GM12892 (cell line): Measurements from ENCODE around the gene NUBP2.
A peak's percentile ranks its signal among the peaks of the same experiment; 100 is the strongest.

Experiments
- DNase-seq: peaks from one replicate; pipeline ENCODE4 v3.0.0; 2011; ENCODE audit not compliant: insufficient read length
- FAIRE-seq: peaks from 2 replicates; lab custom pipeline; 2011; peaks lifted over from hg19 to GRCh38; lab: Jason Lieb, UNC
- POLR2A ChIP-seq: IDR thresholded peaks from 2 replicates; pipeline ENCODE4 v1.6.1; 2011; ENCODE audit warnings: low read depth, low read length, control low read depth
- POLR2AphosphoS5 ChIP-seq: IDR thresholded peaks from 2 replicates; pipeline ENCODE4 v1.6.1; 2011; ENCODE audit warnings: low read depth, low read length, control low read depth
- TAF1 ChIP-seq: IDR thresholded peaks from 2 replicates; pipeline ENCODE4 v1.6.1; 2011; ENCODE audit warnings: low read depth, mild to moderate bottlenecking, control low read depth, low read length, borderline replicate concordance

The NUBP2 gene

DNA sequence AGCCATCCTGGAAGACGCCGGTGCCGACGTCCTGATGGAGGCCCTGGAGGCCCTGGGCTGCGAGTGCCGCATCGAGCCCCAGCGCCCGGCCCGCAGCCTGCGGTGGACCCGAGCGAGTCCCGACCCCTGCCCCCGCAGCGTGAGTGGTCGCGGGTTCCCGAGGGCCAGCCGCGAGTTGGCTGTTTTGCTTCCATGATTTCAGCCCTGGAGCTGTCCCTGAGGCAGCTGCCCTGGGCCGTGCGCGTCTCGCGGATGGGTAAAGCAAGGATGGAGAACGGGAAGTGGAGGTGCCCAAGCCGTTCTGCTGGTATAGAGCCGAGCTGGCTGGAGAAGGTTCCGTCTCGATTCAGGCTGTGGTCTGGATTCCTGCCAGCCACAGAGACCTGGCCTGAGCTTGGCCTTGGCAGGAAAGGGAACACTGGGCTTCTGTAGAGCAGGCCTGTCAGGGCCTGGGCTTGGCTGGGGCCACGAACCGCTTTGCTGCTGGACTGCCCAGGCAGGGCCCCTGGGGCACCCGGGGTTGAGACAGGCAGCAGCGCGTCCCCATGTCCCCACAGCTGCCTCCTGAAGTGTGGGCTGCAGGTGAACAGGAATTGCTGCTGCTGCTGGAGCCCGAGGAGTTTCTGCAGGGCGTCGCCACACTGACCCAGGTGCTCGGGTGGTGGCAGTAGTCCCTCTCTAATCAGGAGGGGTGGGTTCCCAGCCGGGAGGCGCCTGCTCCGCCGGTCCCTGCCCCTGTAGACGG, 8.9 kb upstream of the NUBP2 start:
- TF ChIP-seq TAF1: no peak
- TF ChIP-seq POLR2A: no peak
- TF ChIP-seq POLR2AphosphoS5: no peak
- FAIRE-seq (peak; percentile 30), DNase-seq (no peak)

DNA sequence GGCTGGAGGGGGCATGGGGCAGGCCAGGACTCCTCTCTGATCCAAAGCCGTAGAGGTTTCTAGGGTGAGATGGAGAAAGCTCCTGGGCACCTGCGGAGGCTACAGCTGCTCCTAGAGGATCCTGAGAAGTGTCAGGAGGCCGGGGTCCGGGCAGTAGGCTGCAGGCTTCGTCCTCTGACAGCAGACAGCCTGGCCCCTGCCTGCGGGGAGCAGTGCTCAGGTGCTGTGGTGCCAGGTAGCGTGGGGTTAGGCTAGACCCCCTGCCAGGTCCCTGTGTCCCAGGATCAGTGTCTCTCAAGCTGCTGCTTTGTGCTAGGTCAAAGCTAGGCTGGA, 8.3 kb upstream of the NUBP2 start:
- FAIRE-seq: no peak
- no peak for TF ChIP-seq POLR2AphosphoS5
- no peak for TF ChIP-seq POLR2A
- no peak for TF ChIP-seq TAF1
- DNase-seq: no peak

DNA sequence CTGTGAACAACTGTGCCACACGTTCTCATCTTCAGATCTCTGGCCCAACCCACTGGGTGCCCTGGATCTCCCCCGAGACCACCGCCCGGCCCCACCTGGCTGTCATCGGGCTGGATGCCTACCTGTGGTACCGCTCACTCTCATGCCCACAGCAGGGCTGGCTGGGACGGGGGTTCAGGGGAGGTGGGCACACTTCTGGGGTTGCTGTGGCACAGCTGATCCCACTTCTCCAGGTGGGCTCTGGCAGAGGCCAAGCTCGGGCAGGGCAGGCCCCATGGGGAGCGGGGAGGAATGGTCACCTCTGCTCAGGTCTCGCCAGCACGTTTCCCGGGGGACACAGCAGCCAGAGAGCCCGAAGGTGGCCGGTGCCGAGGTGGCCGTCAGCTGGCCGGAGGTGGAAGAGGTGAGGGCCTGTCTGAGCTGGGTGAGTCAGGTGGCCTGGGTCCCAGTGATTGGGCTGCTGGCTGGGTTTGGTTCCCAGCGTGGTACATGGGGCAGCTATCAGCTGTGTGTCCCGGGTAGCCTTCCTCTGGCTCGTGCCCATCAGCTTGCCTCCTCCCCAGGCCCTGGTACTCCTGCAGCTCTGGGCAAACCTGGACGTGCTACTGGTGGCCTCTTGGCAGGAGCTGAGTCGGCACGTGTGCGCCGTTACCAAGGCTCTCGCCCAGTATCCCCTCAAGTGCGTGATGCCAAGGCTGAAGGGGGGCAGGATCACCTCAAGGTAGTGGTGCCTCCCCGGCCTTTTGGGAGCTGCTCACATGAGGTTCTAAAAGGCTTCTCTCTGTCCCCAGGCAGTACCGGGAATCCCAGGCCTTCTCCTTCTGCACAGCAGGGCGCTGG, 7.5 kb upstream of the NUBP2 start:
- DNase-seq: no peak
- no peak for FAIRE-seq
- TF ChIP-seq POLR2A: no peak
- no peak for TF ChIP-seq TAF1
- TF ChIP-seq POLR2AphosphoS5: no peak

DNA sequence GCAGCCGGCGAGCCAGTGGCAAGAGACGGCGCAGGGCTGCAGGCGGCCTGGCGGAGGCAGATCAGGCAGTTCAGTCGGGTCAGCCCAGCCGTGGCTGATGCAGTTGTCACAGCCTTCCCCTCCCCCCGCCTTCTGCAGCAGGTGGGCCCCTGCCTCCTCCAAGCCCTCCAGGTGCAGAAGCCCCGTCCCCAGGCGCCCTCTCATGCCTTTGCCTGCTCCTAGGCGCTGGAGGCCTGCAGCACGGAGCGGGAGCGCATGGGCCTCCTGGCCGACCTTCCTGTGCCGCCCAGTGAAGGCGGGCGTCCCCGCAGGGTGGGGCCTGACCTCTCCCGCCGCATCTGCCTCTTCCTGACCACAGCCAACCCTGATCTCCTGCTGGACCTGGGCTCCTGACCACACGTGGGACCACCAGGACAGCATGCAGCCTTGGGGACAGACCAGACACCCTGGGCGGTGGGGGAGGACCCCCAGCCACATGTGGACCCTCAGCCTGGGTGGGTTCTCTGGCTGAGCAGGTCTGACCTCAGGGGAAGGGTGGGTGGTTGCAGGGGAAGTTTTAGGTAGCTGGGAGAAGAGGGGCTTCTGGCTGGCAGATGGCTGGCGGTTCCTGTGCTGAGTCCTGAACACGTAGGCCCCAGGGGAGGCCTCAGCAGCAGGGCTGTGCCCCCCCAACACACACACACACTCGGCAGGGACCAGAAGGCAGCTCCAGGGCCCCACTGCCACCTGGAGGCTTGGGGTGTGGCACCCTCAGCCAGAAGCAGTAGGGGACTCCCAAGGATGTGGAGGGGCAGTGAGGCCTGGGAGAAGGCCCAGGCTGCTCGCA, 6.7 kb upstream of the NUBP2 start:
- no peak for FAIRE-seq
- TF ChIP-seq POLR2A: no peak
- peak; percentile 40; the same call in 1 of the 2 replicates for TF ChIP-seq POLR2AphosphoS5
- no peak for DNase-seq

DNA sequence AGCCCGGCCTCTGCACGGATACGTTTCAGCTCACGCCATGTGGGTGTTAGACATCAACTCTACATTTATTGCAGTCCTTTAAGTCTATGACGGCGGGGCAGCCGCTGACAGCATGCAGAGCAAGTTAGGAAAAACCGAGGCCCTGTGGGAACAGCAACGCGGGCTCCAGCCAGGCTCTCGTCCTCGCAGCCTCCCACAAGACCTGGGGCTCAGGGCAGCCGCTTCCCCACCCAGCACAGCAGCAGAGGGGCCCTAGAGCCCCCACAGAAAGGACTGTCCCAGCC, 6.1 kb upstream of the NUBP2 start:
- TF ChIP-seq POLR2AphosphoS5 (no peak), POLR2A (no peak), TAF1 (no peak)
- FAIRE-seq (no peak), DNase-seq (no peak)

DNA sequence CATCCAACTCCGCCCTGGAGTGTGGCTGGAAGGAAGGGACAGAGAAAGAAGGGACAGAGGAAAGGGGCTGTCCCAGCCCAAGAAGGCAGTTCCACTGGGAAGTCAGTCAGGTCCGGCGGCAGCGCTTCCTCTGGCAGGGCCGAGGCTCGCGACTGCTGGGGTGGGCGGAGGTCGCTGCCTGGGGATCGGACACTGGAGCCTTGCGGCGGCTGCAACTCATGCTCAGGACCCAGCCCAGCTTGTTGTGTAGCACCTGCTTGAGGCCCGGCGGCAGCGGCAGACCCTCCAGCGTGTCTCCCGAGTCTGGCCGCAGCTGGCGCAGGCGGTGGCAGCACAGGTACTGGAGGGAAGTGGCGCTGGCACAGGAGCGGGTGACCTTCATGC, 5.8 kb upstream of the NUBP2 start:
- FAIRE-seq (no peak), DNase-seq (no peak)
- 0 out of 2 replicates have a peak, but pooled peaks have one; percentile 5 for TF ChIP-seq POLR2AphosphoS5
- no peak for TF ChIP-seq TAF1

DNA sequence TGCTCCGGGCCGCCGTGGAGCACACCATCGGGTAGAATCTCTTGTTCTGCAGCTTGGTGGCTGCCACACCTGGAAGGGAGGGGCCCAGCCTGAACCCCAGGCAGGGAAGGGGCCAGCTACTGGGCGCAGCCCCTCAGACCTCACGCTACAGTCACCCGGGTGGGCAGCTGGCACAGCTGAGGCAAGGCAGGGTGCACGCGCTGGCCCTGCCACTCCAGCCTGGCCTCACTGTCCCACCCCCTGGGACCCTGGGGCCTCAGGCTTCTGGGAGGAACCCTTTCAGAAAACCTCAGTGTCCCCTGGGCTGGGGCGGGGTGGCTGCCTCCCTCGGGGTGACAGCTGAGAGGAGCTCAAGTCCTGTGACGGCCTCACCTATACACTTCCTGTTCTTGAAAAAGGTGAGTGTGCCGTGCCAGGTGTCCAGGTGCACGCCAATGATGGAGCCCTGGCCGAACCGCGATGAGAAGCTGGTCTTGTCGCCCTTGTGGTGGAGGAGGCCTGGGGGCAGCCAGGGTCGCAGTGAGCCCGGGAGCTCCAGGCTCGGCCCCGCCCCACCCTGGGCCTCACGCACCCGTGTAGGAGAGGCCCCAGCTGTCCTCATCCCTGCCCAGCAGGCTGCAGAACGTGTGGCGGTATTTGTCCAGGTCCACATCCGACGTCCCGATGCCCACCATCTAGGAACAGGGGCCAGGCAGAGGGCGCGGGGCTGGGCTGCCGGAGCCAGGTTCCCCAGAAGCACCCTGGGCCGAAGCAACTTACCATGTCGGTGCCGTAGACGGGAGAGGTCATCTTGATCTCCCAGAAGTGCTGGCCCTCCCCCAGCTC, 5.2 kb upstream of the NUBP2 start:
- no peak for FAIRE-seq
- TF ChIP-seq POLR2A (0 out of 2 replicates have a peak, but pooled peaks have one; percentile 28), POLR2AphosphoS5 (0 out of 2 replicates have a peak, but pooled peaks have one; percentile 7), TAF1 (no peak)
- no peak for DNase-seq

DNA sequence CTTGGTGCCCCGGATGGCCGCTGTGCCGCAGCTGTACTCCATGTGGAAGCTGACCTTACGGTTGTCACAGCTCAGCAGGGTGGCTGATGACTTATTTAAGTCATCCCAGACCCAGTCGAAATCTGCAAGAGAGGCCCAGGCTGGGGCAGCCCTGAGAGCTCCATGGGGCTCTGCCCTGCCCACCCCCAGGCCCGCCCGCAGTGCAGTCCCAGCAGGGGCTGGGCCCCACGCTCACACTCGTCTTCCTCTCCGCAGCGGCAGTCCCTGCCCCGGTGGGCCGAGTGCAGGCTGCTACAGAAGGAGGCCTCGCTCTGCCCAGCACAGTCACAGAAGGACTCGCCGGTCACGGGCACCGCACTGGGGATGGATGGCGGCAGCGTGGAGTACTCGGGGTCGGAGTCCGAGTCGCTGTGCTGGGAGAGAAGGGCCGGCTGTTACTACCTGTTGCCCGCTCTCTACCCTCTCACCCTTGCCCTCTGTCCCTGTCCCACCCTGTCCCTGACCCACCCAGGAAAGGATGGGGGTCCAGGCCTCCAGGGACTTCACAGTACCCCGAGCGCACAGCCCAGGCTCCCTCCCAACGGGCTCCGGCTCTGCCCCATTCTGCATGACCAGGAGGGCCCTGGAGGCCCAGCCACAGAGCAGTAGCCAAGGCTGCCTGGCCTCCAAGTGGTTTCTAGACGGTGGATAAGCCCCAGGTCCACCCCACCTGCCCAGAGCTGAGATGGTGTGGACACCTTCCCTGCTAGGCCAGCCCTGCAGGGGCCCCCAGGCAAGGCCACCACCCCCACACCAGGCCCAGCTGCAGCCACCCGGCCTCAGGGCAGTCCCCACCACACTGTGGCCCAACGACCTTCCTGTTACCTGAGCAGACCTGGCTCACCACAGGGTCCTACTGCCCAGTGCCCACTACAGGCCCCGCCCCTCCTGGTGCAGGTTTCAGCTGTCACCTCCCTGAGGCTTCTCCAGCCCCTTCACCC, 4.3 kb upstream of the NUBP2 start:
- no peak for TF ChIP-seq TAF1
- no peak for TF ChIP-seq POLR2A
- 0 out of 2 replicates have a peak, but pooled peaks have one; percentile 17 for TF ChIP-seq POLR2AphosphoS5
- DNase-seq (no peak), FAIRE-seq (no peak)

DNA sequence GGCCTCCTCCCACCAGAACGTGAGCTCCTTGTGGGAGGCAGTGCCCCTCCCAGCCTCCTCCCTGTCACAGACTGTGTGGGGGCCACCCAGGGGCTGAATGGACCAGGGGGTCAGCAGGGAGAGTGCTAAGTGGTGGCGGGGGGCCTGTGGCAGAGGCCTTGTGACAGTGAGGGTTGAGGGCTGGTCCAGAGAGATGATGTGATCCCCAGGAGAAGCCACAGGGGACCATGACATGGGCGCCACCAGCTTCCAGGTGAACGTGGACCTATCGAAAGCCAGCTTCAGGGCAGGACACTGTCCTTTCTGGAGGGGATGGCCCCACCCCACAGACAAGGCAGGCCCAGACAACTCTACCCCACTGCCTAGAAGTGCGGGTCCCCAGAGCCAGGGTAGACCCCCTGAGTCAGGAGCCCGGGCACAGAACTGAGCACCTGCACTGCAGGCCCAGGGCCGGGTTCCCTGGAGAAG, 3.5 kb upstream of the NUBP2 start:
- TF ChIP-seq POLR2A (no peak), POLR2AphosphoS5 (no peak), TAF1 (no peak)
- FAIRE-seq: no peak
- DNase-seq: no peak
